Globus pallidus (tissue), 1 donor: ENCODE data around the gene CAPNS2.
A peak's percentile ranks its signal among the peaks of the same experiment; 100 is the strongest.

Source experiments
- DNase-seq: peaks from one replicate; pipeline ENCODE4 v3.0.0-alpha.2; 2015; ENCODE audit warnings: low spot score

Gene CAPNS2

GRCh38 chr16:55566432-55567175 lies at the start of gene CAPNS2:
Gene CAPNS2 (plus strand): TSS chr16:55566684. CDS start chr16:55566757, 73 bp downstream.
- no peak for DNase-seq

DNA sequence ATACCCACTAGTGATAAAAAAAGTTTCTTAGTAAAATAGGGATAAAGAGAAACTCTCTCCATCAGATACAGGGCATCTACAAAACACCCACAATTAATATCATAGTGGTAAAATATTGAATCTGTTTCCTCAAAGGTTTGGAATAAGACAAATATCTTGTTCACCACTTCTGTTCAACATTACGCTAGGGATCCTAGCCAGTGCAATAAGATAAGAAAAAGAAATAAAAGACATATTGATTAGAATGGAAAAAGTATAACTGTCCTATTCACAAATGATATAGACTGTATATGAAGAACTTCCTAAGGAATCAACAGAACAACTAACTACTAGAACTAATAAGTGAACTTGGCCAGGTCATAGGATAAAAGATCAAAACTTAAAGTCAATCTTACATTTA lies 44.7 kb upstream of the CAPNS2 start:
- DNase-seq = no peak

DNA sequence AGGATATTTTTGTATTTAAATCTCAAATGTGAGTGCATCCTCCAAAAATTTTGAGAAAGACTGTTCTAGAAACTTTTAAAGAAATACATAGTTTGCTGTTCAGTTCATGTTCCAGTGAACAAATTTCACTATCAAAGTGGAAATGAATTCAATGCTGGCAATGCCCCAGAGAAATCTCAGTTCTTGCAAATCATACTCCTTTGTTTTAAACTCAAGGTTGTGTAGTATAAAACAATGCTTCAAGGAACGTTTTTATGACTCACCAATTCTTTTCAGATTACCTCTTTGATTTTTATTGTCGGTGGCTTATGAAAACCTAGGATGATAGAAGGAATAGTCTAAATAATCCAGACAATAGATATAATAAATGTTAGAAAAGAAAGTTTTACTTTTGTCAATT lies 40.0 kb upstream of the CAPNS2 start:
- no peak for DNase-seq

DNA sequence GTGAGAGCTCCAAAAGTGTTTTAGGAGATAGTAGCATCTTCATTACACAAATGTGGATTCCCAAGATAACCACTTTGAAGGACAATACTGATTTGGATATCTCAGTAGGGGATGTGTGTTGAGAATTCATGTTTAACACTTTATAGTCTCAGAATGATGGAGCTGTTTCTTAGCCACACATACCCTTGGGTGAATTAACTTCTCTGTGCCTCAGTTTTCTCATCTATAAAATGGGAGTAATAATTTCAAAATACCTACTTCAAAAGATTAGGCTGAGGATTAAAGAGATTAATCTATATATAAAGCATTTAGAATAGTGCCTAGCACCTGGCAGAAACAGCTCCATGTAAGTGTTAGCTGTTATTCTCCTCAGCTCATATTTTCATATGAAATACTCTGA lies 38.6 kb upstream of the CAPNS2 start:
- no peak for DNase-seq

- no peak for DNase-seq
Observed at GRCh38 chr16:55529018-55529417, 37.5 kb upstream of the CAPNS2 start.

GRCh38 chr16:55530316-55530856 lies 36.1 kb upstream of the CAPNS2 start:
- DNase-seq = no peak

GRCh38 chr16:55532227-55532626 lies 34.3 kb upstream of the CAPNS2 start:
- no peak for DNase-seq

DNA sequence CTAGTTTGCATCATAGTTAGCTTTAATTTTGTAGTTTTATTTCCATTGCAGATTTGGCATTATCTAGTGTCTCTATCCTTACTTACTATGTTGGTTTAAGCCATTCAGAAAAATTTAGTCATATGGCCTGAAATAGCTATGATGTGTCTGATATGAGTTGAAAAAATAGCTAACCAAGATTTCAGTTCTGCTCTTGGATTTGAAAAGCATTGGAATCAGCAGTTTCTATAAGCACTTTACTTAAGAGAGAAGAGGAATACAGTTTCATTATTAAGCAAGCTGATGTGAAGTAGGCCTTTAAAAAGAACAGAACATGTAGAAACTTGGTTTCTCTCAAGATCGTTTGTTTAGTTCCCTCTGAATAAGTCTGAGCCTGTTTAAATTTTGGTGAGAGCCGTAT lies 31.7 kb upstream of the CAPNS2 start:
- DNase-seq = peak; percentile 45

DNA sequence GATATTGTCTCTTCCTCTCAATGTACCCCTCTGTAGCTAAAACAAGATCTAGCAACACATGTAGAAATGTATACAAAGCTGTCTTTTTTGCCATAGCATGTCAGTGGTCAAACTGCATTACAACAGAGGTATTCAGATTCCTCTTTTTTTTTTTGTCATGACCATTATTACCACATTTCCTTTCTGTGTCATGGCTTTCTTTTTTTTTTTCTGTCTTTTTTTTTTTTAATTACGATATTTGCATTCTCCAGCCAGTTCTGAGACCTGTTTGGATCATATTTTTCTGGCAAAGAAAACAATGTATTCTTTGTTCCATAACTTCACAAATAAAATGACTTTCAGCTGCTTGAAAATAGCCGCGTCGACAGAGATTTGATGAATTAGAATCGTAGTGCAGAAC lies 27.4 kb upstream of the CAPNS2 start:
- peak; percentile 26 for DNase-seq

DNA sequence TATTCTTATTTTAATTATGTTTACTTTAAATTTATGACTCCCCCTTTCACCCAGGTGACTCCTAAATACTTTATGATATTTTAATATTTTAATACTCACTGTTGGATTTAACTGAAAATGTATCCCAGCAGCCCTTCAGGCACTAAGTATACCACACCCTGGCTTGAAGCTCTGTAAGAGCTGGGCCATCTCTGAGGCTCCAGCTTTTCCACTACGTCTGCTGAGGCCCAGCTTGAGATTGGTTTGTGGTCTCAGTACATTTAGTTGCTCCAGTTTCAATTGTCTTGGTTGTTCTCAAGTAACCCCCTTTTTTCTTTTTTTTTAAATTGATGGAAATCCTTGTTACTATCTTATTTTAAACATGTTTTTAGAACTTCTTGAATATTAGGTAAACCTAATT lies 27.0 kb upstream of the CAPNS2 start:
- peak; percentile 27 for DNase-seq

DNA sequence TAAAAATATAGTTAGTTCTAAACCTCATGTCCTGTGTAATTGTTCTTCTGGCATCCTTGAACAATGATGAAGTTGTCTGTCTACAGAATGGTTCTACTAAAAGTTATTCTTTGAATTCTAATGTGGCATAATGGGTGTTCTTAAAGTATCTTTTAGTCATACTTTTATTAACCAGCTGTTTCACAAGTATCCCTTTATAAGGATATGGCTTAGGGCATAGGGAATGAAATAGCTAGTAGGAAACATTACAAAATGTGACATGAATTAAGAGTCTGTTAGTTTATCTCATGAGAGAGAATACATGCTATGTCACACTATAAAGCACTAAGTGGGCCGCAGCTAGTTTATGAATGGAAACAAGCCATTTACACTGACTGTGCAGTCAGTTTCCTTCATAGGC lies 26.3 kb upstream of the CAPNS2 start:
- no peak for DNase-seq

DNA sequence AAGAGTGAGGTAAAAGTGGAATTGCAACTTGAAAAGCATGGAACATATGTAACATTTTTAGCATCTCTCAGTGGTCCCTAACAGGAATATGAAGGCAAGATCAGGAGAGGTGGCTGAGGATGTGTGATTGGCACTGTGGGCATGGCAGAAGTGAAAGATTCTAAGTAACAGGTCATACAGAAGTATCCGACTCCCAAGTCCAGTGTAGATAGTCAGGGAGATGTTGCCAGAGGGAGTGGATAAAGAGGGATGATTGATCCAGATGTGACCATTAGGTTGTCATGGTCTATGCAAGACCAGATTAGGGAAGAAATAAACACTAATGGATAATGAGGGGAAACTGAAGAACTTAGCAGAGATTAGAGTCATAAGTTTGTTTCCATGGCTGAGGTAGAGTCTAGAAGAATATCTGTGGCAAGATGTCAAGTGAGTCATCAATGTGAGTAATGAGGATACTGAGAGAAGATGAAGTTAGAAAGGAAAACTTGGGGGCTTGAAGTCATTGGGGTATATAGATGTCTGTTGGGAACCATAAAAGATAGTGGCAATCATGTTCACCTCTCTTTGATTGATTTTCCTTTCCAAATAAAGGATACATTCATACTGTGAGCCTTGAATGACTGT lies 23.9 kb upstream of the CAPNS2 start:
- no peak for DNase-seq

- DNase-seq = peak; percentile 70
Observed at GRCh38 chr16:55543472-55543871, 23.0 kb upstream of the CAPNS2 start.

GRCh38 chr16:55552621-55553020 lies 13.9 kb upstream of the CAPNS2 start:
- no peak for DNase-seq

DNA sequence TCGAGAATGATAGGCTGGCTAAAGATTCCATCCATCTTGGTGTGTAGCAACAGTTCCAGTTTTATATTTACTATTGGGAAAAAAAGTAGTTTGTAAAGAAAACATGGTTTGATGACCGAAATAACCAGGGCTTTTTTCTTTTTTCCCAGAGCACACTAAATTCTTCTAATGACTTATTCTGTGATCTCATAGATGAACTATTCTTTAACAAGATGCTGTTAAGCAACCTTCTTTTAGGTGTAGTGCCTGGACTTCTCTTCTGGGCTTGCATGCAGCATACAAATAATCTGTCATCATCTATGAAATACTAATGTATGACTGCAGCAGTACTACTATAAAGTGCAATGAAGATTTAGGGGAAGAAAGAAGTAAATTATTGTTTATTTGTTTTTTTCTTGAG lies 11.0 kb upstream of the CAPNS2 start:
- DNase-seq = no peak

GRCh38 chr16:55557186-55557585 lies 9.3 kb upstream of the CAPNS2 start:
- no peak for DNase-seq

- no peak for DNase-seq
Observed at GRCh38 chr16:55559233-55559632, 7.3 kb upstream of the CAPNS2 start.

GRCh38 chr16:55559933-55560516 lies 6.5 kb upstream of the CAPNS2 start:
- no peak for DNase-seq

- no peak for DNase-seq
Observed at GRCh38 chr16:55561319-55561848, 5.1 kb upstream of the CAPNS2 start.

GRCh38 chr16:55562936-55563335 lies 3.5 kb upstream of the CAPNS2 start:
- no peak for DNase-seq

- DNase-seq = no peak
Observed at GRCh38 chr16:55563797-55564196, 2.7 kb upstream of the CAPNS2 start.

GRCh38 chr16:55565086-55565485 lies 1.4 kb upstream of the CAPNS2 start:
- no peak for DNase-seq

GRCh38 chr16:55567382-55567781 lies 898 bp downstream of the CAPNS2 start:
- no peak for DNase-seq
